GM21786 (cell line): ENCODE results near the gene FAM184B.

ENCODE experiments used
- ATAC-seq: cut with Tn5 transposase; IDR thresholded peaks from one replicate; pipeline ENCODE4 v1.9.1; 2021; ENCODE audit not compliant: unreplicated experiment

The FAM184B gene

GRCh38 chr4:17778431-17778830 is 3.0 kb downstream of the FAM184B start:
- ATAC-seq: no peak

DNA sequence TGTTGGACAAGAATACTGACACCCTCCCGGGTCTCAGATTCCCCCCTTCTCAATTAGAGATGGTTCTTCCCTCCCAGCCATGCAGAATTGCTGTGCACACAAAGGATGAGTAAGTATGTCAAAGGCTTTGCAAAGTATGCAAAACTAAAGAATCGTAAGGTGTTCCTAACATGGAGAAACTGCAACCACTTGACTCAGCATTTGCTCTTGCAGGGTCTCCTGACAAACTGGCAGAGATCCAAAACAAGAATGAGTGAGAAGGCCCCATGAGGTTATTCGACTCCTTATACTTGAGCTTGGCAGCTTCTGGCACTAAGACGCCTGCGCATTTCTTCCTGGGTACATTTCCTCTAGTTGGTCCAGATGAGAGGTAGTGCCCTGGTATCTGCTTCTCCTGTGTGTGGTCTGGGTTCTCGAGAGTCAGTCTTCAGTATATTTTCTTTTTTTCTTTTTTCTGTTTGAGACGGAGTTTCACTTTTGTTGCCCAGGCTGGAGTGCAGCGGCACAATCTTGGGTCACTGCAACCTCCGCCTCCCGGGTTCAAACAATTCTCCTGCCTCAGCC is 8.2 kb downstream of the FAM184B start:
- no peak for ATAC-seq

DNA sequence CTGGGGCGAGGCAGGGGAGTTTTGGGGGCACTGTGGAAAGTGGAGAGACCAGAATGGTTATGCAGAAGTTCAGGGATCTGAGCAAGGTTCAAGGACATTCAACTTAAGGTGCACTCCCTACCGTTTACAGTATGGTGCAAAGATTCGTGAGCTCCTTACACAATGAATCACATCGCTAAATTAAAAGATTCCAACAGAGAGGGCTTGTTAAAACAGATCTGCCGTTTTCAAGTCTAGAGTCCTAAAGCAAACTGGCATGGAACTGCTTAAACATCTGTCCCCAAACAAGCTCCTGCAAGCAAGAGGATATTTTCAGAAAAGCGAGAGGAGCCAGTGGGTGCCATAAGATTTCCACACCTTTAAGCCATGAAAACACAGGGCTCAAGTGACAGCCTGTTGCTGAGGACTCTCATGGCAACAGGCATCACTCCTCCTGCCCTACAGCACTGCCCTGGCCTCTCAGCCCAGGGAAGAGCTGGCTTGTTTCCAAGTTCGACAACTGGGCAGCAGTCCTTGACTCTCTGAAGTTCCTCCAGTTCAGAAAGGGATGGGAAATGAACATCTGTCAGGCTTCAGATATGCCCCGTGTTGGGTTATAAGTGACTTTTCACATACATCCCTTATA is 10.0 kb downstream of the FAM184B start:
- ATAC-seq: no peak

GRCh38 chr4:17770845-17771244 is 10.6 kb downstream of the FAM184B start:
- no peak for ATAC-seq

- ATAC-seq: no peak
These were observed 11.8 kb downstream of the FAM184B start for GRCh38 chr4:17769406-17770174.

DNA sequence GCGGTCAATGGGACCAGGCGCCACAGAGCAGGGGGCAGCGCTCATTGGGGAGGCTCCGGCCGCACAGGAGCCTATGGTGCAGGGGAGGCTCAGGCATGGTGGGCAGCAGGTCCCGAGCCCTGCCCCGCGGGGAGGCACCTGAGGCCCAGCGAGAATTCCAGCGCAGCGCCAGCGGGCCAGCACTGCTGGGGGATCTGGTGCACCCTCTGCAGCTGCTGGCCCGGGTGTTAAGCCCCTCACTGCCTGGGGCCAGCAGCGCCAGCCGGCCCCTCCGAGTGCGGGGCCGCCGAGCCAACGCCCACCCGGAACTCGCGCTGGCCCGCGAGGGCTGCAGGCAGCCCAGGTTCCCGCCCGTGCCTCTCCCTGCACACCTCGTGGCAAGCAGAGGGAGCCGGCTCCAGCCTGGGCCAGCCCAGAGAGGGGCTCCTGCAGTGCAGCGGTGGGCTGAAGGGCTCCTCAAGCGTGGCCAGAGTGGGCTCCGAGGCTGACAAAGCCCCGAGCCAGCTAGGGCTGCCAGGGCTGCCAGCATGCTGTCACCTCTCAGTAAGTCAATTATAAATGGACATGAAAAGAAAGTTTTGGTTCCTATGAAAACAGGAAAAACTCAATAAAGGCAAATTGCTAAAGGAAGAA is 14.5 kb downstream of the FAM184B start:
- no peak for ATAC-seq

DNA sequence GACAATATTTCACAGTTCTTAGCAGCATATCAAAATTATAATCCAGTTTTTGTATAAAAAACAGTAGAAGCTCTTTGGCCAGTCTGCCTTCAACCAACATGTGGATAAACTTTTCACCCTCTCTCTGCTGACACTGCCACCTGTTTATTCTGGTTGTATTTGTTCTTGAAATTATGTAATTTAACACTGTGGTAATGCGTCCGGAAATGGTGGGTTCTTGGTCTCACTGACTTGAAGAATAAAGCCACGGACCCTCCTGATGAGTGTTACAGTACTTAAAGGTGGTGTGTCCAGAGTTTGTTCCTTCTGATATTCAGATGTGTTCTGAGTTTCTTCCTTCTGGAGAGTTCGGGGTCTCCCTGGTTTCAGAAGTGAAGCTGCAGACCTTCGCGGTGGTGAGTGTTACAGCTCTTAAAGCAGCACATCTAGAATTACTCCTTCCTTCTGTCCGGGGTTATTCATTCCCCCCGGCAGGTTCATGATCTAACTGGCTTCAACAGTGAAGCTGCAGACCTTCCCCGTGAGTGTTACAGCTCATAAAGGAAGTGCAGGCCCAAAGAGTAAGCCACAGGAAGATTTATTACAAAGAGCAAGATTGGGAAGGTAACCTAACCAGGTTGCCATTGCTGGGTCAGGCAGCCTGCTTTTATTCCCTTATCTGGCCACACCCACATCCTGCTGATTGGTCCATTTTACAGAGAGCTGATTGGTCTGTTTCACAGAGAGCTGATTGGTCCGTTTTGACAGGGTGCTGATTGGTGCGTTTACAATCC is 15.7 kb downstream of the FAM184B start:
- no peak for ATAC-seq

DNA sequence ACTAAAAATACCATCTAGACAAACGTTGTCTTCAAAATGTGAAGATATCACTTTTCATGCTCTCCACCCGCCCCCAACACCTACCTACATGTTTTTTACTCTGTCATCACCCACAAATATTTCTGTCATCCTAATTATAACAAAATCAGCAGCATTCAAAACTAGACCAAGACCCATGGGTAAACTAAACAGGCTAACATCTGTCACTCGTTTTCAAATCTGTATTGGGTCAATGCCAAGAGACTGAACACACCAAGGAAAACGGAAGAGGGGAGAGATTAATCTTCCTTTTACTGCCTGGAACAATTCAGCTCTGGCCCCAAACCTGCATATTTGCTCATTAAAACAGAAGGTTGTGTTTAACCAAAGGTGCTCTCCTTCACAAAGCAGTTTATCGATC is 17.5 kb downstream of the FAM184B start:
- ATAC-seq: no peak

GRCh38 chr4:17763416-17763815 is 18.0 kb downstream of the FAM184B start:
- ATAC-seq: no peak

DNA sequence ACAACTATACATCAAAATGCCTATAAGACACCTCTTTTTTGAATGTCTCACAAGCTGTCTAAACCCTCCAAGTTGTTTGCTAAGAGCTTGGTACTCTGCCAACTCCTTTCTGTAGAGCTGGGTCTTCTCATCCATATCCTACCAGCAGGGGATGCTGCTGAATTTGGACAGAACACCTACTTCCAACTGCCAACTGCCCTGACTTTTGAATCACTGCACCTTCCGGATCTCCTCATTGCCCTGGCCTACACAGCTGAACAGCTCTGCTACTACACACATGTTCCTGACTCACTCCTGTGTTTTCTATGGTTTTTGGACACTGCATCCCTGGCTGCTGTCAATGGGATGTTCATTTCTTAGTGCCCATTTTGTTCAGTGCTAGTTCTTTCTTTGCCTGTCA is 18.7 kb downstream of the FAM184B start:
- no peak for ATAC-seq

GRCh38 chr4:17761062-17761461 is 20.4 kb downstream of the FAM184B start:
- no peak for ATAC-seq

DNA sequence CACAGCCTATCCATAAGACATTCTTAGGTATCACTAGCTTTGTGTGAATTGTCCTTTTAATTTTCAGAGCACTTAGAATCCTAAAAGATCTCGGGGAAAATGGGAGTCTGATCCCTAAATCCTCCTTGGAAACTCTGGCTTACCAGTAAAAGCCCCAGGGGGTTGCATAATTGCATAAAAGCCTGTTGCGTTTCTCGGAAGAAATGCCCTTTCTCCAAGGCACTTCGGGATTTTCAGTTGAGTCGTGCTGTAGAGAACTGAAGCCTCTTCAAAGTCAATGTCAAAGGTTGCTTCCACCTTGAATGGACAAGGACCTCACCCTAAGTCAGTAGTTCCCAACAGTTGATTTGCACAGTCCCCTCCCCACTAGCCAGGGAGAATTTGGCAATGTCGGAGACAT is 20.8 kb downstream of the FAM184B start:
- ATAC-seq: no peak

DNA sequence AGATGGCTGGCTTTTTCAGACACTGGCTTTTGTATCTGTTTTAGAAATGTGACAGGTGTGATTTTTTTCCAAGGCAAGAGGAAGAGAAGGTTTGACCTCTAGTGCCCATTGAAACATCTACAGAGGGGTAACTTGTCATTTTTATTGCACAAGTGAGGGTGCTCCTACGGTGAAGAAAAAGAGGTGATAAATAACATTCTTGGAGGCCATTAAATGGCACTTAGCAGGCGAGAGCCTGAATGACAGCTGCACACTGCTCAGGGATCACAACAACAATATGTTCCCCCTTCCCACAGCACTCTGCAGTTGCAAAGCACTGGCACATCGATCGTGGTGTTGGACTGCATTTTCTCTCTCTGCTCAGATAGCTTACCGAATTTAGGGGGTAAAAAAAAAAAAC is 22.9 kb downstream of the FAM184B start:
- no peak for ATAC-seq

GRCh38 chr4:17757621-17758020 is 23.8 kb downstream of the FAM184B start:
- ATAC-seq: no peak

DNA sequence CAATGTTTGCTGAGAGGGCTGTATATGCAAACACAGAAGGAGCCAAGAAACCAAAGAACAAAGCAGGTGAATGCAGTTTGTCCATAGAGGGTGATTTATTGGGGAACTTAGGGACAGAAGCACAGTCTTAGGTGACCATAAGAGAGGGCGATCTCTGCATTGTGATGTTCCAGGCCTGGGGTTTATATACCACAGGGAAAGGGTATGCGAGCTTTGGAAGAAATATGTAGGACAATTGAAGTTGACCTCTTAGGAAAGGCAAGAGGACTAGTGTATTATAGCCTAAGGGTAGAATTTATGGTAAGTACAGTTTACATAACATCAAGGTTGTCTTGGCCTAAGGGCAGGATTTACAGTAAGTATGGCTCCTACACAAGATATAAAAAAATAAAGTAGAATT is 27.8 kb downstream of the FAM184B start:
- no peak for ATAC-seq

GRCh38 chr4:17740702-17741101 is 40.7 kb downstream of the FAM184B start:
- no peak for ATAC-seq

DNA sequence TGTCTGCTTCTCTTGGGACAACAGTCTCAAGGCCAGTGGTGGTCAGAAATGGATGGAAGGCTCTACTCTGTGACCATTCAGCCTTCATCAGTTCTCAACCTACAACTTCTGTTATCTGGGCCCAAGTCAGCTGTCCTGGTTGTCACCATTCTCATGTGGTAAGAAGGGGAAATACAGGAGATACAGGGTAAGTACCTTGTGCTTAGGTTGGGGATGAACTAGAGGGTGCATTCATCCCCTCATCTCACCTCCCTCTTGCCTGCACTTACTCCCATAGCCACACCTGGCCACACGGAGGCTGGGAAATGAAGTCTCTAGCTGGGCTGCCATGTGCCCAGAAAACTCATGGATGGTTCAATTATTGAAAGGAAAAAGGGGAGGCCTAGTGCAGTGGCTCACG is 44.9 kb downstream of the FAM184B start:
- ATAC-seq: no peak

- ATAC-seq: no peak
These were observed 54.5 kb downstream of the FAM184B start for GRCh38 chr4:17726911-17727310.

DNA sequence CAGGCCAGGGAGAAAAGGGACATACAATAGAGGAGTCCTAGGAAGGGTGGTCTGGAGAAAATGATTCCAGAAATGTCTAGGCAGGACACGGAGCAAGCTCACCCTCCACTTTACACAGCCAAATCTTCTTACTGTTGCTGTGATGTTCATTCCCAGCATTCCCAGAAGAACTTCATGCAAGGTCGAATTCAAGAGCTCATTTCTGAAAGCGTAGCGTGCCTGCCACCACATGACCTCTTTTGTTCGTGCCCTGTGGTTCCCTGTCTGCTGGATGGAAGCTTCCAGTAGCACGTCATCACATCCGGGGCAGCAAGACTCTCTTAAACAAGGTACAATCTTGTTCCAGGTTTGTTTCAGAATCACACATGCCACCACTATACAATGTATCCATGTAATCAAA is 57.8 kb downstream of the FAM184B start:
- ATAC-seq: no peak

DNA sequence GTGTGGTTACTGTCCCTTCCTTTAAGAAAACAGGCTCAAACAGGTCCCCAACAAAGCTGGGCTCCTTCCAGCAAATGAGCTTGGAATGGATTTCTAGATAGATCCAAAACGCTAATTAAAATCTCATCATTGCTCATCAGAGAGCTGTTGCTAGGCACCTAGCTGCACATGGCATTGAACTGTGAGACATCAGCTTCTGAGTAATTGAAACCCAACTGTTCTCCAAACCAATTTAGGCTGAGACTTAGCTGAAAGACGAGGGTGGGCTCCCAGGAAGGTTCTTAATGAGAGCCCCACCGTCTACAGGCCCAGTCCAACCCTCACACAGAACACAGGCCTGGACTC is 59.1 kb downstream of the FAM184B start:
- ATAC-seq: no peak
